H1 (cell line): Measurements from ENCODE around the gene SP8. TPM values are rescaled to one million over a fixed set of nuclear protein-coding genes. Genes with fewer than 3 reads are reported as not detected.

Experiments
- CTCF ChIA-PET: fragments of 300-600 bp; sonication (Branson Sonifier 250); formaldehyde crosslinking; loops from one replicate; lab custom pipeline; 2021; ENCODE audit not compliant: partially characterized antibody; lab: Charles Lee
- POLR2A ChIA-PET: fragments of 300-600 bp; sonication (Branson Sonifier 250); formaldehyde crosslinking; loops from one replicate; lab custom pipeline; 2021; ENCODE audit warnings: inconsistent platforms; ENCODE audit not compliant: partially characterized antibody; lab: Charles Lee
- DNase-seq, 2 experiments: peaks; one replicate each; pipeline versions ENCODE4 v3.0.0 to v3.0.0-alpha.2; 2010 to 2022; ENCODE audit warnings: low spot score in 2 of 2, low read depth in 1 of 2, mixed read lengths in 1 of 2
- FAIRE-seq: peaks from 2 replicates; lab custom pipeline; 2011; peaks lifted over from hg19 to GRCh38; lab: Jason Lieb, UNC
- H2AFZ ChIP-seq: 2 replicates; pipeline ENCODE4 v1.8.1; 2012; ENCODE audit warnings: low read length, inconsistent platforms
- H2AK5ac ChIP-seq: 2 replicates; pipeline ENCODE4 v1.6.1; 2013; ENCODE audit warnings: low read depth, low read length
- H2BK120ac ChIP-seq: replicated peaks from 2 replicates; pipeline ENCODE3; 2013; ENCODE audit warnings: low read depth, low read length, inconsistent platforms
- H2BK12ac ChIP-seq: 2 replicates; pipeline ENCODE4 v1.6.1; 2013; ENCODE audit warnings: low read depth, low read length
- H2BK15ac ChIP-seq: 2 replicates; pipeline ENCODE4 v1.6.1; 2013; ENCODE audit warnings: low read length
- H2BK20ac ChIP-seq: 2 replicates; pipeline ENCODE4 v1.6.1; 2013; ENCODE audit warnings: low read length
- H2BK5ac ChIP-seq: 2 replicates; pipeline ENCODE4 v1.6.1; 2013; ENCODE audit warnings: low read depth, low read length
- H3K14ac ChIP-seq: 2 replicates; pipeline ENCODE4 v1.6.1; 2013; ENCODE audit warnings: inconsistent platforms; ENCODE audit not compliant: insufficient read length
- H3K18ac ChIP-seq: 2 replicates; pipeline ENCODE4 v1.6.1; 2013; ENCODE audit warnings: low read length; ENCODE audit errors: extremely low read depth
- H3K23ac ChIP-seq: 2 replicates; pipeline ENCODE4 v1.6.1; 2013; ENCODE audit warnings: inconsistent platforms; ENCODE audit not compliant: insufficient read length
- H3K23me2 ChIP-seq: 2 replicates; pipeline ENCODE4 v1.6.1; 2013; ENCODE audit warnings: low read depth, low read length
- H3K27ac ChIP-seq: 2 replicates; pipeline ENCODE4 v1.6.1; 2011; ENCODE audit warnings: low read depth, low read length, inconsistent platforms
- H3K27me3 ChIP-seq, 4 experiments: replicated peaks in 1 of 4; 1 replicate in 1 of 4; 2 replicates in 3 of 4; pipeline versions ENCODE4 v1.6.1 to v1.8.1; 2011 to 2013; ENCODE audit warnings: low read length in 3 of 4, mild to moderate bottlenecking in 3 of 4, inconsistent platforms in 2 of 4, mixed read lengths in 2 of 4, moderate library complexity in 1 of 4; ENCODE audit not compliant: control insufficient read depth in 3 of 4, insufficient read depth in 3 of 4; ENCODE audit errors: extremely low read depth in 1 of 4
- H3K36me3 ChIP-seq, 4 experiments: 2 replicates each; pipeline versions ENCODE4 v1.6.1 to v1.8.1; 2011 to 2013; ENCODE audit warnings: mild to moderate bottlenecking in 4 of 4, low read length in 3 of 4, moderate library complexity in 2 of 4, control low read depth in 1 of 4, inconsistent platforms in 1 of 4; ENCODE audit not compliant: insufficient read depth in 4 of 4, control insufficient read depth in 2 of 4
- H3K4ac ChIP-seq: replicated peaks from 2 replicates; pipeline ENCODE3; 2013; ENCODE audit warnings: low read length, low read depth, mixed read lengths, inconsistent platforms; ENCODE audit not compliant: insufficient read length
- H3K4me1 ChIP-seq, 4 experiments: replicated peaks in 1 of 4; 1 replicate in 1 of 4; 2 replicates in 3 of 4; pipeline versions ENCODE4 v1.6.1 to v1.8.1; 2011 to 2013; ENCODE audit warnings: low read length in 3 of 4, inconsistent platforms in 2 of 4, mixed read lengths in 1 of 4; ENCODE audit not compliant: insufficient read depth in 4 of 4, control insufficient read depth in 3 of 4
- H3K4me2 ChIP-seq, 2 experiments: 2 replicates each; pipeline versions ENCODE4 v1.6.1 to v1.8.1; 2011 to 2013; ENCODE audit warnings: low read depth in 2 of 2, low read length in 2 of 2, control low read depth in 1 of 2, inconsistent platforms in 1 of 2, mild to moderate bottlenecking in 1 of 2; ENCODE audit not compliant: insufficient read depth in 1 of 2
- H3K4me3 ChIP-seq, 4 experiments: fragments of 200-600, 300-600 bp in 1 of 4; sonication (generic), shearing (Covaris generic), sonication (Bioruptor Twin) in 1 of 4; 2 replicates each; pipeline versions ENCODE4 v1.5.1 to v1.8.1; 2011 to 2016; ENCODE audit warnings: low read length in 4 of 4, low read depth in 3 of 4, control low read depth in 2 of 4, inconsistent platforms in 2 of 4, mild to moderate bottlenecking in 2 of 4, mixed read lengths in 1 of 4, moderate library complexity in 1 of 4; ENCODE audit not compliant: insufficient read depth in 2 of 4; ENCODE audit errors: extremely low read depth in 1 of 4
- H3K56ac ChIP-seq: replicated peaks from 2 replicates; pipeline ENCODE3; 2013; ENCODE audit warnings: low read depth, mild to moderate bottlenecking, mixed read lengths, low read length, inconsistent platforms; ENCODE audit not compliant: insufficient read length
- H3K79me1 ChIP-seq: 2 replicates; pipeline ENCODE4 v1.6.1; 2013; ENCODE audit warnings: low read depth, low read length, control low read depth
- H3K79me2 ChIP-seq, 2 experiments: 2 replicates each; pipeline versions ENCODE4 v1.6.1 to v1.8.1; 2012 to 2013; ENCODE audit warnings: low read length in 2 of 2, mild to moderate bottlenecking in 2 of 2, inconsistent platforms in 1 of 2; ENCODE audit not compliant: insufficient read depth in 2 of 2, control insufficient read depth in 1 of 2
- H3K9ac ChIP-seq, 4 experiments: replicated peaks in 1 of 4; 1 replicate in 1 of 4; 2 replicates in 3 of 4; pipeline versions ENCODE4 v1.6.1 to v1.8.1; 2011 to 2013; ENCODE audit warnings: low read depth in 3 of 4, low read length in 3 of 4, control low read depth in 2 of 4, mild to moderate bottlenecking in 2 of 4, moderate library complexity in 2 of 4, inconsistent platforms in 1 of 4; ENCODE audit errors: extremely low read depth in 1 of 4
- H3K9me3 ChIP-seq, 2 experiments: 2 replicates each; pipeline versions ENCODE4 v1.6.1 to v1.8.1; 2012 to 2013; ENCODE audit warnings: mild to moderate bottlenecking in 2 of 2, moderate library complexity in 2 of 2, control low read depth in 1 of 2, inconsistent platforms in 1 of 2, low read depth in 1 of 2, low read length in 1 of 2, mixed read lengths in 1 of 2; ENCODE audit not compliant: insufficient read depth in 2 of 2
- H4K20me1 ChIP-seq, 2 experiments: replicated peaks in 1 of 2; 2 replicates each; pipeline versions ENCODE3 to v1.8.1; 2011 to 2013; ENCODE audit warnings: inconsistent platforms in 2 of 2, low read length in 2 of 2, mild to moderate bottlenecking in 1 of 2; ENCODE audit not compliant: insufficient read depth in 2 of 2, control insufficient read depth in 1 of 2
- H4K5ac ChIP-seq: 2 replicates; pipeline ENCODE4 v1.6.1; 2013; ENCODE audit warnings: low read length, low read depth, mixed read lengths, inconsistent platforms; ENCODE audit not compliant: insufficient read length
- H4K8ac ChIP-seq: 2 replicates; pipeline ENCODE4 v1.8.0; 2013; ENCODE audit warnings: mild to moderate bottlenecking, moderate library complexity, low read length, inconsistent platforms; ENCODE audit not compliant: insufficient read depth; ENCODE audit errors: extremely low read depth
- H4K91ac ChIP-seq: replicated peaks from 2 replicates; pipeline ENCODE3; 2013; ENCODE audit warnings: low read length, mixed read lengths, inconsistent platforms; ENCODE audit not compliant: insufficient read length
- BCL11A ChIP-seq, 2 experiments: IDR thresholded peaks; one replicate each; pipeline ENCODE4 v1.6.1; 2011; ENCODE audit warnings: low read depth in 2 of 2, low read length in 2 of 2, mild to moderate bottlenecking in 2 of 2
- CBX8 ChIP-seq: fragments of 300-800, 300-1000 bp; sonication (generic); IDR thresholded peaks from 2 replicates; pipeline ENCODE4 v1.7.1; 2016; ENCODE audit warnings: low read depth, low read length, borderline replicate concordance
- POLR2AphosphoS5 ChIP-seq: IDR thresholded peaks from 2 replicates; pipeline ENCODE4 v1.6.1; 2011; ENCODE audit warnings: low read depth, low read length
- RAD21 ChIP-seq, 2 experiments: IDR thresholded peaks in 1 of 2; conservative IDR thresholded peaks in 1 of 2; 2 replicates each; pipeline ENCODE4 v1.6.1; 2011; ENCODE audit warnings: low read depth in 2 of 2, low read length in 2 of 2, improper control_type of control experiment in 1 of 2, inconsistent platforms in 1 of 2, mild to moderate bottlenecking in 1 of 2, moderate library complexity in 1 of 2
- SP1 ChIP-seq: IDR thresholded peaks from 2 replicates; pipeline ENCODE4 v1.6.1; 2011; ENCODE audit warnings: low read depth, low read length
- WGBS, 2 experiments: shearing (Covaris generic) in 1 of 2; methylation state at CpG; one replicate each; pipeline versions ENCODE4 v1.1.6 to v1.1.7; 2013 to 2015; ENCODE audit warnings: low lambda C conversion rate in 2 of 2, mixed read lengths in 2 of 2, inconsistent platforms in 1 of 2, low coverage in 1 of 2, missing lambda C conversion rate in 1 of 2; ENCODE audit not compliant: insufficient replicate concordance in 2 of 2, insufficient coverage in 1 of 2, insufficient read length in 1 of 2; ENCODE audit errors: extremely low coverage in 1 of 2, missing lambda C conversion rate in 1 of 2; 5-methylcytosine and 5-hydroxymethylcytosine counted together
- polyA plus RNA-seq, 7 experiments: library from polyadenylated mRNA; depleted of rRNA in 3 of 7; stranded (reverse) in 5 of 7; unstranded in 2 of 7; fragments of >200 nt in 5 of 7; fragments of 200-250 nt in 2 of 7; gene quantifications; 1 replicate in 5 of 7; 2 replicates in 1 of 7; 4 replicates in 1 of 7; pipeline versions ENCODE4 v1.2.1 to v1.2.3, GENCODE V29; 2011 to 2013; ENCODE audit warnings: missing spikeins in 2 of 7, mixed read lengths in 2 of 7
- total RNA-seq: library from RNA; stranded (reverse); fragmentation: NEBNext Ultra II Directional; extraction: Animal tissue kit (Norgen Biotek cat#: 25700); gene quantifications from 2 replicates; pipeline ENCODE4 v1.2.1, GENCODE V29; 2021
- TF ChIP-seq, protein P1 (sequence below), 3 experiments: IDR thresholded peaks; 1 replicate in 2 of 3; 2 replicates in 1 of 3; pipeline versions ENCODE4 v1.5.1 to v1.6.1; 2011; ENCODE audit warnings: low read length in 3 of 3, mild to moderate bottlenecking in 3 of 3, inconsistent platforms in 2 of 3, low read depth in 1 of 3, moderate library complexity in 1 of 3; ENCODE audit not compliant: insufficient read depth in 1 of 3; ENCODE audit errors: control extremely low read depth in 1 of 3
- TF ChIP-seq, protein P2 (sequence below): IDR thresholded peaks from 2 replicates; pipeline ENCODE4 v1.6.1; 2011; ENCODE audit warnings: low read depth, mild to moderate bottlenecking, low read length; ENCODE audit not compliant: insufficient read depth

Gene SP8
- total and polyA plus RNA-seq, 2 of the 8 experiments (the other 6 are each of a cell fraction or from before 2014, with no cell fraction given) = 11.3 to 12.0 TPM

DNA sequence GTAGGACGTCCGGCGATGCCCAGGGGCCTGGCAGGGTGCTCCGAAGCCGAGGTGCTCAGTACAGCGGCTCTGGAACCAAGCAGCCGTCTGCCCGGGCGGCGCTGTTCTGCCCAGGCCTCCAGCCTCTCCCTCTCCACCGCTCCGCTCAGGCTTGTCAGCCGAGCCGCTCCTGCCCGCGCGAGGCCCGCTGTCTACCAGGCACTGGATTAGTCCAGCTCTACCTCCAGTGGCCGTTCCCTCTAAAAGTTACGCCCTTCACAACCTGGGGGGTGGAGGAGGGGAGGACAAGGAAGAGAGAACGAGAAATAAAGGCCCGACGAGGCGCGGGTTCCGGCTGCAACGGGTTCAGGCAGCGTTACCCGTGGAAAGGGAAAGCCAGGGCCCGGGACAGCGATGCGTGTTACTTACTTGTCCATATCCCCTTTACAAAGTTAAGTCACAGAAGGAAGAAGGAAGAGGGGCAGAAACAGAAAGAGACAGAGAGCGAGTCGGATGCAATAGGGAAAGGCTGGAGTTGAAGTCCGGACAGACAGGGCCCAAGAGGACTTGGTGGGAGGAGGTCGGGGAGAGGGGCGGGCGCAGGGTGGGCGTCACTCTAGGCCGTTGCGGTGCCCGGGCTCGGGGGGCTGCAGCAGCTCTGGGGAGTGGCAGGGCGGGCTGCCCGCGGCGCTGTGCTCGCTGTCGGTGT, 2.8 kb downstream of the SP8 start:
- Histone ChIP-seq H3K79me2 (peaks cover 0 to 33% of the 10 kb centered on the region in 2 experiments; a peak in 2 of 4 replicates), H3K79me1 (no peaks in the 10 kb centered on the region), H4K8ac (peak overlapping the region; percentile 76; the same call in 1 of the 2 replicates), H3K14ac (no peak overlapping the region), H4K5ac (peak overlapping the region; percentile 51), H2BK20ac (peak overlapping the region; percentile 32; the same call in 1 of the 2 replicates), H4K91ac (peak overlapping the region; percentile 79), H3K27me3 (peaks cover 0 to 25% (median 11%) of the 10 kb centered on the region in 4 experiments; a peak in 5 of 7 replicates), H2BK120ac (peak overlapping the region; percentile 94), H2BK5ac (peak overlapping the region; percentile 80; the same call in 1 of the 2 replicates), H3K4me3 (peak overlapping the region; percentile 61 to 87 (median 76)), H3K4ac (peak overlapping the region; percentile 73), H3K36me3 (no peaks in the 10 kb centered on the region), H2AFZ (no peak overlapping the region), H3K9me3 (no peaks in the 10 kb centered on the region), H4K20me1 (no peaks in the 10 kb centered on the region), H2AK5ac (no peak overlapping the region; the same call in 1 of the 2 replicates), H3K4me2 (peak overlapping the region; percentile 91 to 99), H2BK15ac (0 out of 2 replicates have a peak overlapping the region, but pooled peaks have one; percentile 18), H3K9ac (peak overlapping the region; percentile 14 to 66 (median 50)), H3K27ac (peak overlapping the region; percentile 32; the same call in 1 of the 2 replicates), H3K23me2 (peaks cover 23% of the 10 kb centered on the region), H3K56ac (peak overlapping the region; percentile 89), H3K18ac (peak overlapping the region; percentile 88), H3K4me1 (peaks cover 5 to 26% (median 15%) of the 10 kb centered on the region in 4 experiments), H2BK12ac (peak overlapping the region; percentile 75), H3K23ac (no peak overlapping the region)
- ChIA-PET POLR2A (interaction anchor here (0.7 to 14.6 kb wide), 4 partner anchors 11 to 1161 kb away, joined by 3 to 192 read pairs (median 6); partner anchors contain the start of gene SP8), CTCF (interaction anchor here (0.7 to 7.9 kb wide), 6 partner anchors 8 to 390 kb away, joined by 3 to 48 read pairs (median 6); no protein-coding TSS in a partner anchor)
- FAIRE-seq = no peak
- WGBS, 2 experiments = 4% methylated on average over 25 of the region's 49 CpGs; no CpG with 5 or more reads in 1 of the 2 experiments
- peak in 1 of 2 experiments; percentile 64 for DNase-seq
- TF ChIP-seq, protein P1, sequence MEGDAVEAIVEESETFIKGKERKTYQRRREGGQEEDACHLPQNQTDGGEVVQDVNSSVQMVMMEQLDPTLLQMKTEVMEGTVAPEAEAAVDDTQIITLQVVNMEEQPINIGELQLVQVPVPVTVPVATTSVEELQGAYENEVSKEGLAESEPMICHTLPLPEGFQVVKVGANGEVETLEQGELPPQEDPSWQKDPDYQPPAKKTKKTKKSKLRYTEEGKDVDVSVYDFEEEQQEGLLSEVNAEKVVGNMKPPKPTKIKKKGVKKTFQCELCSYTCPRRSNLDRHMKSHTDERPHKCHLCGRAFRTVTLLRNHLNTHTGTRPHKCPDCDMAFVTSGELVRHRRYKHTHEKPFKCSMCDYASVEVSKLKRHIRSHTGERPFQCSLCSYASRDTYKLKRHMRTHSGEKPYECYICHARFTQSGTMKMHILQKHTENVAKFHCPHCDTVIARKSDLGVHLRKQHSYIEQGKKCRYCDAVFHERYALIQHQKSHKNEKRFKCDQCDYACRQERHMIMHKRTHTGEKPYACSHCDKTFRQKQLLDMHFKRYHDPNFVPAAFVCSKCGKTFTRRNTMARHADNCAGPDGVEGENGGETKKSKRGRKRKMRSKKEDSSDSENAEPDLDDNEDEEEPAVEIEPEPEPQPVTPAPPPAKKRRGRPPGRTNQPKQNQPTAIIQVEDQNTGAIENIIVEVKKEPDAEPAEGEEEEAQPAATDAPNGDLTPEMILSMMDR (IDR thresholded peaks at IDR 0.05; ENCODE audit: control extremely low read depth in 1 of 3, insufficient read depth in 1 of 3, low read depth in 1 of 3, low read length in 3 of 3) = peak in 1 of 3 experiments; percentile 10; a peak in 1 of 4 replicates
- 0 out of 2 replicates have a peak, but pooled peaks have one; percentile 20 for TF ChIP-seq POLR2AphosphoS5
- TF ChIP-seq CBX8 = no peak
- no peak for TF ChIP-seq RAD21 (IDR thresholded peaks at IDR 0.05 in 1 of 2, conservative IDR thresholded peaks at IDR 0.05 in 1 of 2; ENCODE audit: low read depth in 2 of 2, low read length in 2 of 2)
- TF ChIP-seq, protein P2, sequence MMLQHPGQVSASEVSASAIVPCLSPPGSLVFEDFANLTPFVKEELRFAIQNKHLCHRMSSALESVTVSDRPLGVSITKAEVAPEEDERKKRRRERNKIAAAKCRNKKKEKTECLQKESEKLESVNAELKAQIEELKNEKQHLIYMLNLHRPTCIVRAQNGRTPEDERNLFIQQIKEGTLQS = no peak
- TF ChIP-seq BCL11A (IDR thresholded peaks at IDR 0.05; ENCODE audit: low read depth in 2 of 2, low read length in 2 of 2) = no peak
- no peak for TF ChIP-seq SP1
